ENCODE results near the gene AMT. TPM values are rescaled to one million over a fixed set of nuclear protein-coding genes. Genes with fewer than 3 reads are reported as not detected.

Gene AMT
- 19.0 and 26.5 TPM in 2 replicates for total RNA-seq
- 32.7 and 39.7 TPM in 2 replicates for polyA plus RNA-seq

DNA sequence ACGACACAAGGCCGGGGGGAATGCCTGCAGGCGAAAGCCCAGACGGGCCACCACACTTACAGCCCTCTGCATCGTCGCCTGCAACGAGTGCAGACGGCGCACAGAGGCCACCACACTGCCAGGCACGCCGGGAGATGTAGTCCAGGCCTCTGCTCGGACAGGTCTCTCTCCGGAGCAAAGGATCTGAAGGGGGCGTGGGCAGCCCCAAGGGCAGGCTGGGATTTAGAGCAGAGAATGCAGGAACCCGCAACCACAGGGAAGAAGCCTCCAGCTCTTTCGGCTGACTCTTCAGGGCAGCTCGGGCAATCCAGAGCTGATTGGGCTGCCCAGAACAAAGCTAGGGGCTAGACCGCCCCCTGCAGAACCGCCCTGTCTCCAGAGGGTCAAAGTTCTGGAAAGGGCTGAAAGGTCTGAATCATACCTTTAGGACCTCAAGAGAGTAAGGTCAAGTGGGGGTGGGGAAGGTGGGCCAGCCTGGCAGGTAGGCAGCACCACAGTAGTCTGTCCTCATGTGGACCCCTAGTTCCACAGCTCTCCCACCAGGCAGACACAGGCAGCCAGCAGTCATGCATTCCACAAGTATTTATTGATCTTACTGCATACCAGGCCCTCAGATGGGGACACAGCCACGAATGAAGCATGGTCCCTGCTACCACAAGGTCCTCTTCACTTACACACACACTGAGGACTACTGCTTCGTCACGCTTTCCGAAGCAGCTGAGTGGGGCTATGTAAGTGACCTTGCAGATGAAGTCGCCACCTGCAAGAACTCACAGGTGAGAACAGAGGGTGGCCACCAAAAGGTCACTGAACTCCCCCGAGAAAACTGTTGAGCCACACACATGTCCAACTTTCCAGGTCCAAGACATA, at the start of gene AMT:
TSS of gene AMT (minus strand) at position 95 of the 870 bp plus-strand sequence. CDS start at position 72, 23 bp downstream.
- H3K4me2 ChIP-seq: peak within 1 kb of the TSS; percentile 83
- H2AFZ ChIP-seq: peak within 1 kb of the TSS; percentile 16
- peaks cover 17% of the 10 kb centered on the region for H3K4me1 ChIP-seq (ENCODE audit: insufficient read depth)
- H3K27me3 ChIP-seq: no peaks in the 10 kb centered on the region
- H3K9me3 ChIP-seq (ENCODE audit: low read depth): no peaks in the 10 kb centered on the region
- peak; percentile 74 for DNase-seq (ENCODE audit: low spot score)
- peak within 1 kb of the TSS; percentile 72 for H3K27ac ChIP-seq
- H4K20me1 ChIP-seq (ENCODE audit: insufficient read depth, poor library complexity, severe bottlenecking): no peaks in the 10 kb centered on the region
- no peaks in the 10 kb centered on the region for H3K9me2 ChIP-seq (replicated peaks; ENCODE audit: insufficient read depth)
- TF ChIP-seq, protein P1, sequence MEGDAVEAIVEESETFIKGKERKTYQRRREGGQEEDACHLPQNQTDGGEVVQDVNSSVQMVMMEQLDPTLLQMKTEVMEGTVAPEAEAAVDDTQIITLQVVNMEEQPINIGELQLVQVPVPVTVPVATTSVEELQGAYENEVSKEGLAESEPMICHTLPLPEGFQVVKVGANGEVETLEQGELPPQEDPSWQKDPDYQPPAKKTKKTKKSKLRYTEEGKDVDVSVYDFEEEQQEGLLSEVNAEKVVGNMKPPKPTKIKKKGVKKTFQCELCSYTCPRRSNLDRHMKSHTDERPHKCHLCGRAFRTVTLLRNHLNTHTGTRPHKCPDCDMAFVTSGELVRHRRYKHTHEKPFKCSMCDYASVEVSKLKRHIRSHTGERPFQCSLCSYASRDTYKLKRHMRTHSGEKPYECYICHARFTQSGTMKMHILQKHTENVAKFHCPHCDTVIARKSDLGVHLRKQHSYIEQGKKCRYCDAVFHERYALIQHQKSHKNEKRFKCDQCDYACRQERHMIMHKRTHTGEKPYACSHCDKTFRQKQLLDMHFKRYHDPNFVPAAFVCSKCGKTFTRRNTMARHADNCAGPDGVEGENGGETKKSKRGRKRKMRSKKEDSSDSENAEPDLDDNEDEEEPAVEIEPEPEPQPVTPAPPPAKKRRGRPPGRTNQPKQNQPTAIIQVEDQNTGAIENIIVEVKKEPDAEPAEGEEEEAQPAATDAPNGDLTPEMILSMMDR (IDR thresholded peaks at IDR 0.05; ENCODE audit: poor library complexity): no peak
- TF ChIP-seq EZH2phosphoT487 (IDR thresholded peaks at IDR 0.05; ENCODE audit: low read depth, severe bottlenecking, unreplicated experiment) (no peak), EZH2 (IDR thresholded peaks at IDR 0.05; ENCODE audit: borderline replicate concordance) (no peak)
- peak within 1 kb of the TSS; percentile 34 for H3K4me3 ChIP-seq
- peaks cover 8% of the 10 kb centered on the region for H3K79me2 ChIP-seq
- 23% methylated on average over 25 of the region's 25 CpGs for WGBS (ENCODE audit: low lambda C conversion rate, missing lambda C conversion rate)
- no peaks in the 10 kb centered on the region for H3K36me3 ChIP-seq (replicated peaks; ENCODE audit: insufficient read depth, low read depth)

- Histone ChIP-seq H3K9me3 (ENCODE audit: low read depth) (no peaks in the 10 kb centered on the region), H3K4me3 (peak overlapping the region; percentile 75), H3K9me2 (replicated peaks; ENCODE audit: insufficient read depth) (no peaks in the 10 kb centered on the region), H3K36me3 (replicated peaks; ENCODE audit: insufficient read depth, low read depth) (no peaks in the 10 kb centered on the region), H3K4me1 (ENCODE audit: insufficient read depth) (peaks cover 26% of the 10 kb centered on the region), H3K27me3 (no peaks in the 10 kb centered on the region), H3K79me2 (peaks cover 49% of the 10 kb centered on the region), H4K20me1 (ENCODE audit: insufficient read depth, poor library complexity, severe bottlenecking) (peaks cover 7% of the 10 kb centered on the region), H2AFZ (peak overlapping the region; percentile 66), H3K4me2 (peak overlapping the region; percentile 78), H3K27ac (peak overlapping the region; percentile 94)
- 5% methylated on average over 23 of the region's 23 CpGs for WGBS (ENCODE audit: low lambda C conversion rate, missing lambda C conversion rate)
- TF ChIP-seq EZH2phosphoT487 (IDR thresholded peaks at IDR 0.05; ENCODE audit: low read depth, severe bottlenecking, unreplicated experiment) (no peak), EZH2 (IDR thresholded peaks at IDR 0.05; ENCODE audit: borderline replicate concordance) (no peak)
- TF ChIP-seq, protein P1 (IDR thresholded peaks at IDR 0.05; ENCODE audit: poor library complexity): no peak
- DNase-seq (ENCODE audit: low spot score): no peak
Observed at GRCh38 chr3:49470714-49471420, 48.6 kb upstream of the AMT start.

GRCh38 chr3:49469936-49470713, 47.9 kb upstream of the AMT start, which contains the start of gene DAG1:
Gene DAG1, plus strand, starts transcription at chr3:49470267. Its CDS starts 40,268 bp downstream, at chr3:49510535.
- H4K20me1 ChIP-seq (ENCODE audit: insufficient read depth, poor library complexity, severe bottlenecking): peaks cover 7% of the 10 kb centered on the region
- TF ChIP-seq EZH2phosphoT487 (IDR thresholded peaks at IDR 0.05; ENCODE audit: low read depth, severe bottlenecking, unreplicated experiment): no peak
- no peak for TF ChIP-seq EZH2 (IDR thresholded peaks at IDR 0.05; ENCODE audit: borderline replicate concordance)
- TF ChIP-seq, protein P1 (IDR thresholded peaks at IDR 0.05; ENCODE audit: poor library complexity): no peak
- no peaks in the 10 kb centered on the region for H3K9me3 ChIP-seq (ENCODE audit: low read depth)
- peak within 1 kb of the TSS; percentile 66 for H2AFZ ChIP-seq
- peak within 1 kb of the TSS; percentile 86 for H3K4me2 ChIP-seq
- peak within 1 kb of the TSS; percentile 75 for H3K4me3 ChIP-seq
- DNase-seq (ENCODE audit: low spot score): peak; percentile 99
- WGBS (ENCODE audit: low lambda C conversion rate, missing lambda C conversion rate): under 1% methylated on average over 71 of the region's 108 CpGs
- peaks cover 31% of the 10 kb centered on the region for H3K4me1 ChIP-seq (ENCODE audit: insufficient read depth)
- peaks cover 42% of the 10 kb centered on the region for H3K79me2 ChIP-seq
- no peaks in the 10 kb centered on the region for H3K9me2 ChIP-seq (replicated peaks; ENCODE audit: insufficient read depth)
- H3K36me3 ChIP-seq (replicated peaks; ENCODE audit: insufficient read depth, low read depth): no peaks in the 10 kb centered on the region
- H3K27ac ChIP-seq: peak within 1 kb of the TSS; percentile 98
- H3K27me3 ChIP-seq: no peaks in the 10 kb centered on the region

Data from hepatocyte (in vitro differentiated cells).